ENCODE data around the gene PRKRA. TPM values are rescaled to one million over a fixed set of nuclear protein-coding genes. Genes with fewer than 3 reads are reported as not detected.

The PRKRA gene
- total and polyA plus RNA-seq, 9 of the 15 experiments (the other 6 are each of a cell fraction or from before 2014, with no cell fraction given): 14.1 to 78.1 (median 52.3) TPM

GRCh38 chr2:178413472-178414265 lies 37.3 kb downstream of the PRKRA start (continued):
- TF ChIP-seq, protein P1, sequence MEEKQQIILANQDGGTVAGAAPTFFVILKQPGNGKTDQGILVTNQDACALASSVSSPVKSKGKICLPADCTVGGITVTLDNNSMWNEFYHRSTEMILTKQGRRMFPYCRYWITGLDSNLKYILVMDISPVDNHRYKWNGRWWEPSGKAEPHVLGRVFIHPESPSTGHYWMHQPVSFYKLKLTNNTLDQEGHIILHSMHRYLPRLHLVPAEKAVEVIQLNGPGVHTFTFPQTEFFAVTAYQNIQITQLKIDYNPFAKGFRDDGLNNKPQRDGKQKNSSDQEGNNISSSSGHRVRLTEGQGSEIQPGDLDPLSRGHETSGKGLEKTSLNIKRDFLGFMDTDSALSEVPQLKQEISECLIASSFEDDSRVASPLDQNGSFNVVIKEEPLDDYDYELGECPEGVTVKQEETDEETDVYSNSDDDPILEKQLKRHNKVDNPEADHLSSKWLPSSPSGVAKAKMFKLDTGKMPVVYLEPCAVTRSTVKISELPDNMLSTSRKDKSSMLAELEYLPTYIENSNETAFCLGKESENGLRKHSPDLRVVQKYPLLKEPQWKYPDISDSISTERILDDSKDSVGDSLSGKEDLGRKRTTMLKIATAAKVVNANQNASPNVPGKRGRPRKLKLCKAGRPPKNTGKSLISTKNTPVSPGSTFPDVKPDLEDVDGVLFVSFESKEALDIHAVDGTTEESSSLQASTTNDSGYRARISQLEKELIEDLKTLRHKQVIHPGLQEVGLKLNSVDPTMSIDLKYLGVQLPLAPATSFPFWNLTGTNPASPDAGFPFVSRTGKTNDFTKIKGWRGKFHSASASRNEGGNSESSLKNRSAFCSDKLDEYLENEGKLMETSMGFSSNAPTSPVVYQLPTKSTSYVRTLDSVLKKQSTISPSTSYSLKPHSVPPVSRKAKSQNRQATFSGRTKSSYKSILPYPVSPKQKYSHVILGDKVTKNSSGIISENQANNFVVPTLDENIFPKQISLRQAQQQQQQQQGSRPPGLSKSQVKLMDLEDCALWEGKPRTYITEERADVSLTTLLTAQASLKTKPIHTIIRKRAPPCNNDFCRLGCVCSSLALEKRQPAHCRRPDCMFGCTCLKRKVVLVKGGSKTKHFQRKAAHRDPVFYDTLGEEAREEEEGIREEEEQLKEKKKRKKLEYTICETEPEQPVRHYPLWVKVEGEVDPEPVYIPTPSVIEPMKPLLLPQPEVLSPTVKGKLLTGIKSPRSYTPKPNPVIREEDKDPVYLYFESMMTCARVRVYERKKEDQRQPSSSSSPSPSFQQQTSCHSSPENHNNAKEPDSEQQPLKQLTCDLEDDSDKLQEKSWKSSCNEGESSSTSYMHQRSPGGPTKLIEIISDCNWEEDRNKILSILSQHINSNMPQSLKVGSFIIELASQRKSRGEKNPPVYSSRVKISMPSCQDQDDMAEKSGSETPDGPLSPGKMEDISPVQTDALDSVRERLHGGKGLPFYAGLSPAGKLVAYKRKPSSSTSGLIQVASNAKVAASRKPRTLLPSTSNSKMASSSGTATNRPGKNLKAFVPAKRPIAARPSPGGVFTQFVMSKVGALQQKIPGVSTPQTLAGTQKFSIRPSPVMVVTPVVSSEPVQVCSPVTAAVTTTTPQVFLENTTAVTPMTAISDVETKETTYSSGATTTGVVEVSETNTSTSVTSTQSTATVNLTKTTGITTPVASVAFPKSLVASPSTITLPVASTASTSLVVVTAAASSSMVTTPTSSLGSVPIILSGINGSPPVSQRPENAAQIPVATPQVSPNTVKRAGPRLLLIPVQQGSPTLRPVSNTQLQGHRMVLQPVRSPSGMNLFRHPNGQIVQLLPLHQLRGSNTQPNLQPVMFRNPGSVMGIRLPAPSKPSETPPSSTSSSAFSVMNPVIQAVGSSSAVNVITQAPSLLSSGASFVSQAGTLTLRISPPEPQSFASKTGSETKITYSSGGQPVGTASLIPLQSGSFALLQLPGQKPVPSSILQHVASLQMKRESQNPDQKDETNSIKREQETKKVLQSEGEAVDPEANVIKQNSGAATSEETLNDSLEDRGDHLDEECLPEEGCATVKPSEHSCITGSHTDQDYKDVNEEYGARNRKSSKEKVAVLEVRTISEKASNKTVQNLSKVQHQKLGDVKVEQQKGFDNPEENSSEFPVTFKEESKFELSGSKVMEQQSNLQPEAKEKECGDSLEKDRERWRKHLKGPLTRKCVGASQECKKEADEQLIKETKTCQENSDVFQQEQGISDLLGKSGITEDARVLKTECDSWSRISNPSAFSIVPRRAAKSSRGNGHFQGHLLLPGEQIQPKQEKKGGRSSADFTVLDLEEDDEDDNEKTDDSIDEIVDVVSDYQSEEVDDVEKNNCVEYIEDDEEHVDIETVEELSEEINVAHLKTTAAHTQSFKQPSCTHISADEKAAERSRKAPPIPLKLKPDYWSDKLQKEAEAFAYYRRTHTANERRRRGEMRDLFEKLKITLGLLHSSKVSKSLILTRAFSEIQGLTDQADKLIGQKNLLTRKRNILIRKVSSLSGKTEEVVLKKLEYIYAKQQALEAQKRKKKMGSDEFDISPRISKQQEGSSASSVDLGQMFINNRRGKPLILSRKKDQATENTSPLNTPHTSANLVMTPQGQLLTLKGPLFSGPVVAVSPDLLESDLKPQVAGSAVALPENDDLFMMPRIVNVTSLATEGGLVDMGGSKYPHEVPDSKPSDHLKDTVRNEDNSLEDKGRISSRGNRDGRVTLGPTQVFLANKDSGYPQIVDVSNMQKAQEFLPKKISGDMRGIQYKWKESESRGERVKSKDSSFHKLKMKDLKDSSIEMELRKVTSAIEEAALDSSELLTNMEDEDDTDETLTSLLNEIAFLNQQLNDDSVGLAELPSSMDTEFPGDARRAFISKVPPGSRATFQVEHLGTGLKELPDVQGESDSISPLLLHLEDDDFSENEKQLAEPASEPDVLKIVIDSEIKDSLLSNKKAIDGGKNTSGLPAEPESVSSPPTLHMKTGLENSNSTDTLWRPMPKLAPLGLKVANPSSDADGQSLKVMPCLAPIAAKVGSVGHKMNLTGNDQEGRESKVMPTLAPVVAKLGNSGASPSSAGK (IDR thresholded peaks at IDR 0.05): peak; percentile 72
- peak in 2 of 3 experiments; percentile 32 to 63 for TF ChIP-seq YY1 (IDR thresholded peaks at IDR 0.05; ENCODE audit: borderline replicate concordance in 1 of 3, control insufficient read depth in 1 of 3, extremely low read depth in 1 of 3, insufficient read depth in 3 of 3, insufficient read length in 1 of 3, insufficient replicate concordance in 2 of 3, low read depth in 1 of 3, low read length in 2 of 3)
- TF ChIP-seq, protein P2, sequence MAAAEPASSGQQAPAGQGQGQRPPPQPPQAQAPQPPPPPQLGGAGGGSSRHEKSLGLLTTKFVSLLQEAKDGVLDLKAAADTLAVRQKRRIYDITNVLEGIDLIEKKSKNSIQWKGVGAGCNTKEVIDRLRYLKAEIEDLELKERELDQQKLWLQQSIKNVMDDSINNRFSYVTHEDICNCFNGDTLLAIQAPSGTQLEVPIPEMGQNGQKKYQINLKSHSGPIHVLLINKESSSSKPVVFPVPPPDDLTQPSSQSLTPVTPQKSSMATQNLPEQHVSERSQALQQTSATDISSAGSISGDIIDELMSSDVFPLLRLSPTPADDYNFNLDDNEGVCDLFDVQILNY (CRISPR knock-in tag; IDR thresholded peaks at IDR 0.05): peak; percentile 61; the same call in 1 of the 2 replicates
- no peak for TF ChIP-seq ZNF41 (CRISPR knock-in tag; conservative IDR thresholded peaks at IDR 0.05)
- TF ChIP-seq GTF2B (IDR thresholded peaks at IDR 0.05; ENCODE audit: extremely low read depth, insufficient read length): no peak
- 0 out of 2 replicates have a peak, but pooled peaks have one; percentile 42 for TF ChIP-seq KLF1 (tag; IDR thresholded peaks at IDR 0.05)
- no peak for TF ChIP-seq ZNF3 (CRISPR knock-in tag; IDR thresholded peaks at IDR 0.05)
- TF ChIP-seq SP1 (CRISPR knock-in tag; IDR thresholded peaks at IDR 0.05): peak; percentile 59; the same call in 1 of the 2 replicates
- TF ChIP-seq ZBTB7A (IDR thresholded peaks at IDR 0.05; ENCODE audit: borderline replicate concordance, control insufficient read depth, low read depth, low read length): peak; percentile 90

All from K562 (cell line).